ENCODE data around the gene YIPF2. TPM values are rescaled to one million over a fixed set of nuclear protein-coding genes. Genes with fewer than 3 reads are reported as not detected.
"Not testable (repeated sequence)": the region's sequence is repeated elsewhere in the genome, so short reads cannot be mapped to it uniquely, and the experiment has no call there.

Gene YIPF2
- total RNA-seq, 3 donors from 2014 or later (not counting 1 experiment from before 2014, with no cell fraction given), result 26.4 to 27.8 (median 27.2) TPM

DNA sequence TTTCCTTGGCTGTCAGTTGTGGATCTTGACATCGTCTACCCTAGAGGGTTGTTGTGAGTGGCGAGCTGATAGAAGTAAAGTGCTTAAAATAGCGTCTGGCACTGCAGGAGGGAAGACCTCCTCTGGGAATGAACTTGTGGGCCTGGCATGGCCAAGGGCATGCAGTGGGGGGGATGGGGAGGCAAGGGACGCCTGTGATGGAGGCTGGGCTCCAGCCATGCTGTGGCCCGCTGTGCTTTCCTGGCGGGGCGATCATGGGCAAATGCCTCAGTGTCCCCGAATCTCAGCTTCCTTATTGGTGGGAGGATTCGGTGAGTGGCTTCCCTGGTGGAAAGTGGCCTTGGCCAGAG, 46.4 kb downstream of the YIPF2 start:
- 97% methylated on average over 9 of the region's 9 CpGs for WGBS (ENCODE audit: insufficient coverage)
- no peaks in the 10 kb centered on the region for H3K9me3 Mint-ChIP-seq
- Histone ChIP-seq H3K27me3 (ENCODE audit: control insufficient read depth, insufficient read depth, low read length) (no peaks in the 10 kb centered on the region), H3K4me1 (ENCODE audit: control insufficient read depth, insufficient read depth, low read length) (peaks cover 16% of the 10 kb centered on the region), H3K4me3 (ENCODE audit: low read length) (no peak overlapping the region), H3K36me3 (ENCODE audit: control insufficient read depth, insufficient read depth, low read length) (no peaks in the 10 kb centered on the region), H3K27ac (ENCODE audit: low read length) (no peak overlapping the region), H3K9me3 (ENCODE audit: control insufficient read depth, insufficient read depth, low read length) (no peaks in the 10 kb centered on the region)
- DNase-seq (no peak), ATAC-seq (no peak)
- intact Hi-C loops (cut with micrococcal nuclease), result no loop called here
- H3K4me3 Mint-ChIP-seq, result no peak overlapping the region
- H3K4me1 Mint-ChIP-seq, result peaks cover 7 to 12% of the 10 kb centered on the region in 2 donors
- H3K27ac Mint-ChIP-seq, result no peak overlapping the region
- no peaks in the 10 kb centered on the region for H3K36me3 Mint-ChIP-seq
- TF ChIP-seq, protein P1, sequence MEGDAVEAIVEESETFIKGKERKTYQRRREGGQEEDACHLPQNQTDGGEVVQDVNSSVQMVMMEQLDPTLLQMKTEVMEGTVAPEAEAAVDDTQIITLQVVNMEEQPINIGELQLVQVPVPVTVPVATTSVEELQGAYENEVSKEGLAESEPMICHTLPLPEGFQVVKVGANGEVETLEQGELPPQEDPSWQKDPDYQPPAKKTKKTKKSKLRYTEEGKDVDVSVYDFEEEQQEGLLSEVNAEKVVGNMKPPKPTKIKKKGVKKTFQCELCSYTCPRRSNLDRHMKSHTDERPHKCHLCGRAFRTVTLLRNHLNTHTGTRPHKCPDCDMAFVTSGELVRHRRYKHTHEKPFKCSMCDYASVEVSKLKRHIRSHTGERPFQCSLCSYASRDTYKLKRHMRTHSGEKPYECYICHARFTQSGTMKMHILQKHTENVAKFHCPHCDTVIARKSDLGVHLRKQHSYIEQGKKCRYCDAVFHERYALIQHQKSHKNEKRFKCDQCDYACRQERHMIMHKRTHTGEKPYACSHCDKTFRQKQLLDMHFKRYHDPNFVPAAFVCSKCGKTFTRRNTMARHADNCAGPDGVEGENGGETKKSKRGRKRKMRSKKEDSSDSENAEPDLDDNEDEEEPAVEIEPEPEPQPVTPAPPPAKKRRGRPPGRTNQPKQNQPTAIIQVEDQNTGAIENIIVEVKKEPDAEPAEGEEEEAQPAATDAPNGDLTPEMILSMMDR (IDR thresholded peaks at IDR 0.05), result no peak
- H3K27me3 Mint-ChIP-seq (ENCODE audit: low read depth in 2 of 2), result no peaks in the 10 kb centered on the region

DNA sequence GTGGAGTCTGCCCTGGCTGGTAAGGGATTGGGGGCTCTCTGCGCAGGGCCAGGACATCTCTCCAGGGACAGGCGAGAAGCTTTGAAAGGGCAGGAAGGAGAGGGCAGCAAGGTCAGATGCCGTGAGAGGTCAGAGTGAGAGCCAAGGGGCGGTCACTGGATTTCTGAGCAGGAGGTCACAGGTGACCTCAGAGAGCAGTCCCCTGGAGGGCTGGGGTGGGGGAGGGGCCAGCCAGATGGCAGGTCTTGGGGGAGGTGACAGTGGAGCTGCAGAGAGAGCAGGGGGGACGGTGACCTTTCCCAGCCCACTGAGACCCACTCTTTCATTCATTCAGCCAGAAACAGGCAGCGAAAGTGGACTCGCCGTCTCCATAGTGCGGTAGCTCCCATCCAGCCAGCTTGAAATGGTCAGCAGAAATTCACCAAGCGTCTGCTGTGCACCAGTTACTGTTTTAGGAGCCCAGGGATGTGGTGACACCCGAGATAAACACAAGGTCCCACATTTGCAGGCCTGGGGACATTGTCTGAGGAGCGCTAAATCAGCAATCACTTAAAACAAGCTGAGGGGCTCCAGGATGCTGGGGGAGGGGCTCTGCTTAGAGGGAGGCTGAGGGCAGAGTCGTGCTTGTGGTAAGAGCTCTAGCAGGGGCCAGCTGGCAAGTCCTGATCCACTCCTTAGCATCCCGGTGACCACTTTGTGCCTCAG, 46.9 kb downstream of the YIPF2 start:
- intact Hi-C loops (cut with micrococcal nuclease), result no loop called here
- no peaks in the 10 kb centered on the region for H3K36me3 Mint-ChIP-seq
- no peak for ATAC-seq
- DNase-seq, result peak in 1 of 2 donors; percentile 1
- Histone ChIP-seq H3K27me3 (ENCODE audit: control insufficient read depth, insufficient read depth, low read length) (no peaks in the 10 kb centered on the region), H3K36me3 (ENCODE audit: control insufficient read depth, insufficient read depth, low read length) (no peaks in the 10 kb centered on the region), H3K9me3 (ENCODE audit: control insufficient read depth, insufficient read depth, low read length) (no peaks in the 10 kb centered on the region), H3K4me1 (ENCODE audit: control insufficient read depth, insufficient read depth, low read length) (peaks cover 21% of the 10 kb centered on the region), H3K4me3 (ENCODE audit: low read length) (no peak overlapping the region), H3K27ac (ENCODE audit: low read length) (no peak overlapping the region)
- WGBS (ENCODE audit: insufficient coverage), result 92% methylated on average over 14 of the region's 14 CpGs
- H3K27ac Mint-ChIP-seq, result no peak overlapping the region
- H3K4me1 Mint-ChIP-seq, result peaks cover 7 to 12% of the 10 kb centered on the region in 2 donors
- no peaks in the 10 kb centered on the region for H3K9me3 Mint-ChIP-seq
- H3K4me3 Mint-ChIP-seq, result no peak overlapping the region
- no peaks in the 10 kb centered on the region for H3K27me3 Mint-ChIP-seq (ENCODE audit: low read depth in 2 of 2)
- TF ChIP-seq, protein P1 (IDR thresholded peaks at IDR 0.05), result no peak

DNA sequence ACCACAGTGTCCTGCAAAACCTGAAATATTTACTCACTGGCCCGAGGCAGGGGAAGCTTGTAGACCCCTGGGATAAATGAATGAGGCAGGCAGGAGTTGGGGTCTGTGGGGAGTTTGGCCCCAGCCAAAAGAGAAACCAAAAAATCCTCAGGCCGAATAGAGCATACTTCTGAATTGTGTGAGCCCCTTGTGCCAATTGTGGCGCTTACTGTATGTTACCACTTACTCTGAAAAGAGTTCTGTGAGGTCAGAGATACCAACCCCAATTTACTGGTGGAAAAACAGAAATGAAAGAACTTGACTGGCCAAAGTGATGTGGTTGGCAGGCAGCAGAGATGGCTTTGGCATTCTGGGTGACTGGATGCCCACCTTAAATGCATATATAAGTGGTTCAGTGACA, 50.2 kb downstream of the YIPF2 start:
- H3K36me3 ChIP-seq (ENCODE audit: control insufficient read depth, insufficient read depth, low read length), result no peaks in the 10 kb centered on the region
- TF ChIP-seq, protein P1 (IDR thresholded peaks at IDR 0.05), result no peak
- Mint-ChIP-seq H3K36me3 (no peaks in the 10 kb centered on the region), H3K27me3 (ENCODE audit: low read depth in 2 of 2) (no peaks in the 10 kb centered on the region), H3K4me3 (no peak overlapping the region), H3K4me1 (peaks cover 7 to 12% of the 10 kb centered on the region in 2 donors), H3K9me3 (no peaks in the 10 kb centered on the region), H3K27ac (peak overlapping the region in 1 of 2 donors; percentile 45)
- peaks cover 27% of the 10 kb centered on the region for H3K4me1 ChIP-seq (ENCODE audit: control insufficient read depth, insufficient read depth, low read length)
- intact Hi-C loops (cut with micrococcal nuclease), result no loop called here
- H3K27me3 ChIP-seq (ENCODE audit: control insufficient read depth, insufficient read depth, low read length), result no peaks in the 10 kb centered on the region
- DNase-seq (no peak), ATAC-seq (no peak)
- H3K9me3 ChIP-seq (ENCODE audit: control insufficient read depth, insufficient read depth, low read length), result no peaks in the 10 kb centered on the region
- H3K4me3 ChIP-seq (ENCODE audit: low read length), result no peak overlapping the region
- 42% methylated on average over 3 of the region's 3 CpGs for WGBS (ENCODE audit: insufficient coverage)
- no peak overlapping the region for H3K27ac ChIP-seq (ENCODE audit: low read length)

DNA sequence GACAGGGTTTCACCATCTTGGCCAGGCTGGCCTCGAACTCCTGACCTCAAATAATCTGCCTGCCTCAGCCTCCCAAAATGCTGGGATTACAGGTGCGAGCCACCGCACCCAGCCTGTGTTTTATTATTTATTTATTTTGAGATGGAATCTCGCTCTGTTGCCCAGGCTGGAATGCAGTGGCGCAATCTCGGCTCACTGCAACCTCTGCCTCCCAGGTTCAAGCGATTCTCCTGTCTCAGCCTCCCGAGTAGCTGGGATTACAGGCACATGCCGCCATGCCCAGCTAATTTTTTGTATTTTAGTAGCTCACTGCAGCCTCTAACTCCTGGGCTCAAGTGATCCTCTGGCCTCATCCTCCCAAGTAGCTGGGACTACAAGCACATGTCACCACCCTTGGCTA, 50.8 kb downstream of the YIPF2 start:
- H3K27ac ChIP-seq (ENCODE audit: low read length); H3K9me3 ChIP-seq (ENCODE audit: control insufficient read depth, insufficient read depth, low read length); intact Hi-C loops (cut with micrococcal nuclease); H3K27me3 Mint-ChIP-seq (ENCODE audit: low read depth in 2 of 2); H3K4me3 ChIP-seq (ENCODE audit: low read length); H3K27me3 ChIP-seq (ENCODE audit: control insufficient read depth, insufficient read depth, low read length); H3K4me3 Mint-ChIP-seq; DNase-seq; H3K9me3 Mint-ChIP-seq; ATAC-seq; H3K36me3 ChIP-seq (ENCODE audit: control insufficient read depth, insufficient read depth, low read length); H3K36me3 Mint-ChIP-seq: not testable (repeated sequence)
- Mint-ChIP-seq H3K4me1 (peaks cover 11 to 16% of the 10 kb centered on the region in 2 donors), H3K27ac (peak overlapping the region in 1 of 2 donors; percentile 45)
- 94% methylated on average over 9 of the region's 9 CpGs for WGBS (ENCODE audit: insufficient coverage)
- H3K4me1 ChIP-seq (ENCODE audit: control insufficient read depth, insufficient read depth, low read length), result peaks cover 31% of the 10 kb centered on the region

Measured in natural killer cell (primary cell).